Naive thymus-derived CD8-positive, alpha-beta T cell (primary cell): Measurements from ENCODE around the gene UGCG. TPM values are rescaled to one million over a fixed set of nuclear protein-coding genes. Genes with fewer than 3 reads are reported as not detected.

ENCODE experiments used
- ATAC-seq, 2 donors: fragments of 150-1000 bp; cut with Tn5 transposase in 1 of 2; sonication (Bioruptor Pico), chemical (Tn5 transposase) in 1 of 2; 1 replicate in 1 of 2; 2 replicates in 1 of 2; pipeline ENCODE4 v1.10.0; 2021; ENCODE audit warnings: mild to moderate bottlenecking in 2 of 2, moderate library complexity in 2 of 2
- POLR2A ChIA-PET: fragments of 350-600 bp; sonication (Branson Sonifier 250); formaldehyde crosslinking; loops from one replicate; lab custom pipeline; 2021; ENCODE audit warnings: antibody characterized with exemption; lab: Charles Lee
- DNase-seq, 10 donors: peaks; one replicate each; pipeline versions ENCODE4 v3.0.0 to v3.0.0-alpha.2; 2020 to 2022
- H3K27ac Mint-ChIP-seq, 10 donors: one replicate each; pipeline ENCODE4 v1.8.0; 2020 to 2022; ENCODE audit warnings: mild to moderate bottlenecking in 10 of 10, mixed read lengths in 10 of 10, moderate library complexity in 4 of 10, inconsistent platforms in 1 of 10
- H3K27me3 Mint-ChIP-seq, 5 donors: one replicate each; pipeline ENCODE4 v1.8.0; 2021 to 2022; ENCODE audit warnings: mixed read lengths in 5 of 5
- H3K36me3 Mint-ChIP-seq, 3 donors: one replicate each; pipeline ENCODE4 v1.8.0; 2020 to 2022; ENCODE audit warnings: mixed read lengths in 3 of 3, mild to moderate bottlenecking in 2 of 3, inconsistent platforms in 1 of 3
- H3K4me1 Mint-ChIP-seq, 4 donors: one replicate each; pipeline ENCODE4 v1.8.0; 2021 to 2022; ENCODE audit warnings: mixed read lengths in 4 of 4
- H3K4me3 Mint-ChIP-seq, 10 donors: one replicate each; pipeline ENCODE4 v1.8.0; 2020 to 2022; ENCODE audit warnings: mild to moderate bottlenecking in 10 of 10, mixed read lengths in 10 of 10, moderate library complexity in 6 of 10, inconsistent platforms in 1 of 10
- H3K9me3 Mint-ChIP-seq, 9 donors: one replicate each; pipeline ENCODE4 v1.8.0; 2020 to 2022; ENCODE audit warnings: mixed read lengths in 9 of 9, mild to moderate bottlenecking in 3 of 9, inconsistent platforms in 1 of 9, moderate library complexity in 1 of 9
- polyA plus RNA-seq, 3 donors: library from polyadenylated mRNA; unstranded; fragments of 300-500 nt; fragmentation: Illumina TruSeq; gene quantifications; one replicate each; pipeline ENCODE4 v1.2.3, GENCODE V29; 2021
- total RNA-seq, 8 experiments: library from RNA in 2 of 8; stranded (reverse) in 2 of 8; gene quantifications; one replicate each; pipeline ENCODE4 v1.2.3 and lab custom pipeline; 2021 to 2026

UGCG gene
- total and polyA plus RNA-seq, 5 experiments from 2014 or later = 5.7 to 21.6 (median 7.8) TPM

DNA sequence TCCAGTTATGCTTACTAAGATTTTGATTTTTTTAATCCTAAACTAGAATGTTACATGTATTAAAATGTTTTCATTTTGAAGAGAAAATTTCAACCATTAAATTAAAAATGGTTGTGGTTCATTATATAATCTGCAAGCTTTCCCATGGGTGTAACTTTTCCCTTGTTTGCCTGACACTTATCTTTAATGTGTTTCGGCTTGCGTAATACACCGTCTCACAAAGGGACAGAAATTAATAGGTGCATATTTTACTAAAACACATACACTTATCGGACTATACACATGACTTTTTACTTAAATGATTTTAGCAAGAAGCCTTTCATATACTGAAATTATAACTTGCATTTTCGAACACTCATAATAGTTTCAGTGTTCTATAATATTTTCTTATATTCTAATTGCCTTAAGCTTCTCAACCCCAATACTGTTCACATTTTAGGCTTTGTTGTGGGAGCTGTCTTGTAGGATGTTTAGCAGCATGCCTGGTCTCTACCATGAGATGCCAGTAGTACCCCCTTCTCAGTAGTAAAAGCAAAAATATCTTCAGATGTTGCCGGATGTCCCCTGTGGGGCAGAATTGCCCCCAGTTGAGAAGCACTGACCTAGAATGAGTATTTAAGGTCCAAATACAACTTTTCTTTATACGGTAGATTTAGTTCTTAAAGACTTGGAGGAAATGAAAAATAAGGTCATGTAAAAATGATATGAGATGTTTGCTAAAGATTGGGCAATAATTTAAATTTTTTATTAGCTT, 28.6 kb downstream of the UGCG start:
- ATAC-seq (no peak), DNase-seq (no peak)
- Mint-ChIP-seq H3K4me3 (peak overlapping the region in 2 of 10 donors; percentile 30 to 45), H3K27ac (peak overlapping the region in 5 of 10 donors; percentile 30 to 82 (median 73)), H3K27me3 (no peaks in the 10 kb centered on the region), H3K9me3 (no peaks in the 10 kb centered on the region), H3K4me1 (peaks cover 8 to 54% (median 35%) of the 10 kb centered on the region in 4 donors), H3K36me3 (peaks cover 0 to 37% (median 9%) of the 10 kb centered on the region in 3 donors)
- POLR2A ChIA-PET = interaction anchor here (1.0 to 2.6 kb wide), 2 partner anchors 13 to 28 kb away, joined by 3 to 29 read pairs; partner anchors contain the start of gene UGCG

DNA sequence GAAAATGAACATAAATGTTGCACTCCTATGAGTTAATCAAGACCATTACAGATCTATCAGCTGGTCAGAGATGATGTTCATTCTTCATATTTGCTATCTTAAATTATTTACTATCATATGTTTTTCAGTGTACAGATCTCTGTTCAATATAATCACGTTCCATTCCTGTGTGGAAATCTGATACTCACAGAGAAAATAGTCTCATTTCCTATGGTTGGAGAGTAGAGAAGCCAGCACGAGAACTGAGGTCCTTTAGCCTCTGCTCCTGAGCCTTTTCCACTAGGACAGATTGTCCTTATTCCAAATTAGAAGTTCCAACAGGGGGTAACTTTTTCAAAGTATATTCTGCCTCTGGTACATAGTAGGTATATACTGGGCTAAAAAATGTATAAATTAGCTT, 29.2 kb downstream of the UGCG start:
- Mint-ChIP-seq H3K4me3 (peak overlapping the region in 4 of 10 donors; percentile 23 to 63 (median 34)), H3K4me1 (peaks cover 8 to 53% (median 35%) of the 10 kb centered on the region in 4 donors), H3K9me3 (no peaks in the 10 kb centered on the region), H3K36me3 (peaks cover 0 to 38% (median 8%) of the 10 kb centered on the region in 3 donors), H3K27me3 (no peaks in the 10 kb centered on the region), H3K27ac (peak overlapping the region in 7 of 10 donors; percentile 11 to 86 (median 69))
- POLR2A ChIA-PET = interaction anchor here (1.0 to 2.6 kb wide), 7 partner anchors 10 to 454 kb away, joined by 3 to 29 read pairs (median 3); partner anchors contain the start of genes HSDL2 and UGCG
- no peak for DNase-seq
- ATAC-seq = no peak

DNA sequence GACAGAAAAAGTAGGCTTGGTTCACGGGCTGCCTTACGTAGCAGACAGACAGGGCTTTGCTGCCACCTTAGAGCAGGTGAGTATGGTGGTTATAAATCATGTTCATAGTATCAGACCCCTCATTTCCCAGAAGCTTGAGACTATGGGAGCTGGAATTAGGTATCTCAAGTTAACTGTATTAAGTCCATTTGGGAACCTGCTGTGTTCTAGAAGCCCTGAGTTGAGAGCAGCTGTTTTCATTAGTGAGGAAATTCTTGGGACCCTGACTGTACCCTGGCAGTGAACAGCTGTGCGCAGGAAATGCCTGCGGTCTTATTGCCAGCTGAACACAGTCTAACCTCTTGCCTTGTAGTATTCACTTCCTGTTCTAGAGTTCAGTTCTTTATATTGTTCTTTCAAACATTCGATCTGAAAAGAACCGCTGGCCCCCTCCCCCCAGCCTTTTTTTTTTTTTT, 29.8 kb downstream of the UGCG start:
- H3K27ac Mint-ChIP-seq = peak overlapping the region; percentile 80 to 94 (median 86)
- DNase-seq (peak; percentile 22 to 84 (median 68)), ATAC-seq (peak; percentile 98 to 99)
- H3K9me3 Mint-ChIP-seq = no peaks in the 10 kb centered on the region
- no peaks in the 10 kb centered on the region for H3K27me3 Mint-ChIP-seq
- peaks cover 8 to 53% (median 35%) of the 10 kb centered on the region in 4 donors for H3K4me1 Mint-ChIP-seq
- POLR2A ChIA-PET = interaction anchor here (0.6 to 2.6 kb wide), 15 partner anchors 9 to 453 kb away, joined by 3 to 29 read pairs (median 4); partner anchors contain the start of genes DNAJC25, HSDL2 and UGCG
- peaks cover 0 to 42% (median 6%) of the 10 kb centered on the region in 3 donors for H3K36me3 Mint-ChIP-seq
- H3K4me3 Mint-ChIP-seq = peak overlapping the region; percentile 60 to 84 (median 72)

- Mint-ChIP-seq H3K4me1 (peaks cover 8 to 39% (median 30%) of the 10 kb centered on the region in 4 donors), H3K9me3 (no peaks in the 10 kb centered on the region), H3K27me3 (no peaks in the 10 kb centered on the region), H3K27ac (peak overlapping the region in 1 of 10 donors; percentile 51), H3K4me3 (peak overlapping the region in 1 of 10 donors; percentile 29), H3K36me3 (peaks cover 0 to 53% (median 14%) of the 10 kb centered on the region in 3 donors)
- DNase-seq (no peak), ATAC-seq (no peak)
- POLR2A ChIA-PET = interaction anchor here (0.6 to 0.8 kb wide), 2 partner anchors 12 to 32 kb away, joined by 3 to 4 read pairs; partner anchors contain the start of gene UGCG
Measured at GRCh38 chr9:111928359-111928720, 31.7 kb downstream of the UGCG start.

GRCh38 chr9:111934747-111935146, 38.1 kb downstream of the UGCG start:
- Mint-ChIP-seq H3K9me3 (peaks cover 0 to 14% (median 0%) of the 10 kb centered on the region in 9 donors), H3K27me3 (no peaks in the 10 kb centered on the region), H3K4me1 (peaks cover 21 to 31% (median 30%) of the 10 kb centered on the region in 4 donors), H3K27ac (peak overlapping the region in 1 of 10 donors; percentile 26), H3K36me3 (peaks cover 0 to 55% (median 23%) of the 10 kb centered on the region in 3 donors), H3K4me3 (no peak overlapping the region)
- DNase-seq = no peak
- ATAC-seq = no peak
- POLR2A ChIA-PET = interaction anchor here (0.7 kb wide), 2 partner anchors 12 to 41 kb away, joined by 4 to 6 read pairs; no protein-coding TSS in a partner anchor

DNA sequence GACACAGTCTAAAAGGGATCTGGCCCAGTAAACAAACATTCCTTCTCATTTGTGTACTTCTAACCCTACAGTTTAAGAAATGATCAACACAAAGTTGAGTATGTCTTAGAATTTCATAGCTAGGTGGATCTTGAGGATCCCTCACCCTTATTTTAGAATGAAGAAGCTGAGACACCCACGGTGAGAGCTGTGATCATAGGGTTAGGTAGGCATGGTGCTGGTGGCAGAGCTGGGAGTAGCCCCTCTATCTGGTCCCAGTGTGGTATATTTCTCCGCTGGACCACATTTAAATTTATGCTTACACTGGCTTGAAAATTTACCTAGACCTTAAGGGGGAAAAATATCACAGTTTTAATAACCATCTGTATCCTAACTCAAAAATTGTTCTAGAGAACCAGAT, 39.8 kb downstream of the UGCG start:
- H3K36me3 Mint-ChIP-seq = peaks cover 0 to 42% (median 22%) of the 10 kb centered on the region in 3 donors
- ATAC-seq = no peak
- H3K4me1 Mint-ChIP-seq = peaks cover 21 to 33% (median 30%) of the 10 kb centered on the region in 4 donors
- H3K9me3 Mint-ChIP-seq = peaks cover 0 to 14% (median 0%) of the 10 kb centered on the region in 9 donors
- peak overlapping the region in 1 of 10 donors; percentile 15 for H3K4me3 Mint-ChIP-seq
- POLR2A ChIA-PET = interaction anchor here (1.0 to 1.1 kb wide), 2 partner anchors 10 to 40 kb away, joined by 4 to 6 read pairs; partner anchors contain the start of gene UGCG
- no peaks in the 10 kb centered on the region for H3K27me3 Mint-ChIP-seq
- DNase-seq = no peak
- peak overlapping the region in 6 of 10 donors; percentile 10 to 79 (median 33) for H3K27ac Mint-ChIP-seq

- Mint-ChIP-seq H3K27ac (peak overlapping the region in 7 of 10 donors; percentile 68 to 87 (median 84)), H3K36me3 (peaks cover 0 to 33% (median 17%) of the 10 kb centered on the region in 3 donors), H3K4me3 (peak overlapping the region in 5 of 10 donors; percentile 61 to 77 (median 74)), H3K4me1 (peaks cover 21 to 33% (median 30%) of the 10 kb centered on the region in 4 donors), H3K27me3 (no peaks in the 10 kb centered on the region), H3K9me3 (peaks cover 0 to 14% (median 0%) of the 10 kb centered on the region in 9 donors)
- ATAC-seq = no peak
- POLR2A ChIA-PET = interaction anchor here (1.0 to 1.8 kb wide), 4 partner anchors 11 to 41 kb away, joined by 3 to 12 read pairs (median 6); partner anchors contain the start of gene UGCG
- DNase-seq = no peak
Measured at GRCh38 chr9:111937301-111937700, 40.7 kb downstream of the UGCG start.

DNA sequence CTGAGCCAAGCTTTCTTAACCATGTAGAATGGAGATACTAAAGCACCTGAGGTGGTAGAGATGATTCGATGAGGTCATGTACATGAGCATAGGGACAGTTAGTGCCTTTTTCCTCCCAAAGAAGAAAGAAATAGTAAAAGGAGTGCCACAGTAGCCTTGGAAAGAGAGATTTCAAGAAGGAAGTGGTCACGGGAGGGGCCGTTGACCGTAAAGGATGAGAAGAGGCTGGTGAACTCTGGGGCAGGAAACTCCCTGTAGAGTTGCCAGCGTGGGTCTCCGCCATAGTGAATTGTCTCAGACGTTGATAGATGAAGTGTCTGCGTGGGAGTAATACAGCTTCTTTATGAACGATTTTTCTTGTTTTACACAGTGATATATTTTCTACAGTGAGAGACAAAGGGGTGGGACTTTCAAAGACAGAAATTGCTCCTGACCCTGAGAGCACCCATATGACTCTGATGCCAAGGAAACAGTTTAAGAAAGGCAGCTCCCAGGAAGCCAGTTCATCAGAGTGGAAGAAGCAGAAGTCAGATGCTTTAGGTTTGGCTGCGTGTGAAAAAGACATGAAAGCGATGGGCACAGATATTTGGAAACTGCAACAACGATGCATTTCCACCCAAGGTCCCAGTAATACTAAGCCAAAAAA, 41.3 kb downstream of the UGCG start:
- Mint-ChIP-seq H3K36me3 (peaks cover 0 to 27% (median 15%) of the 10 kb centered on the region in 3 donors), H3K9me3 (peaks cover 0 to 14% (median 0%) of the 10 kb centered on the region in 9 donors), H3K4me1 (peaks cover 22 to 33% (median 30%) of the 10 kb centered on the region in 4 donors), H3K27ac (peak overlapping the region; percentile 49 to 87 (median 78)), H3K4me3 (peak overlapping the region; percentile 58 to 80 (median 74)), H3K27me3 (no peaks in the 10 kb centered on the region)
- DNase-seq = peak in 9 of 10 donors; percentile 20 to 72 (median 40)
- peak; percentile 96 to 99 for ATAC-seq
- POLR2A ChIA-PET = interaction anchor here (1.2 to 1.8 kb wide), 3 partner anchors 12 to 41 kb away, joined by 3 to 12 read pairs (median 8); partner anchors contain the start of gene UGCG

DNA sequence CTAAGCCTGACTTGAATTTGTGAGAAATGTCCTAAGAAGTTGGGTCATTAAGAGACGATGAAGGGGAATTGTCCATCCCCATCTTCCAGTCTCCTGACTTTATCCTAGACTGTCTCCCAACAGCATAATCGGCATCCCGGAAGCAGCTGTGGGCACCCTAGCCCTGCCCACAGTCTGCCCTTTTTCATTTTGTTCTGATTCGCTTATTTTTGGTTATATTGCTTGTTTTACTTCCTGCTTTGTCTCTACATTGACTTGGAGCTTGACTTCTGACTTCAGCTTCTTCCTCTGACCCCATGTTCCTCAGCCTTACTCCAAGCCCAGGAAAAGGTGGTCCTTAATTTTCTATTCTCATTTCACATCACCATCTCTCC, 41.8 kb downstream of the UGCG start:
- Mint-ChIP-seq H3K27ac (peak overlapping the region; percentile 28 to 90 (median 80)), H3K4me1 (peaks cover 22 to 33% (median 31%) of the 10 kb centered on the region in 4 donors), H3K9me3 (peaks cover 0 to 14% (median 0%) of the 10 kb centered on the region in 9 donors), H3K27me3 (no peaks in the 10 kb centered on the region), H3K36me3 (peaks cover 0 to 22% (median 13%) of the 10 kb centered on the region in 3 donors), H3K4me3 (peak overlapping the region in 9 of 10 donors; percentile 17 to 80 (median 73))
- ATAC-seq (no peak), DNase-seq (no peak)
- POLR2A ChIA-PET = interaction anchor here (1.2 to 1.8 kb wide), 3 partner anchors 12 to 42 kb away, joined by 3 to 12 read pairs (median 8); partner anchors contain the start of gene UGCG

DNA sequence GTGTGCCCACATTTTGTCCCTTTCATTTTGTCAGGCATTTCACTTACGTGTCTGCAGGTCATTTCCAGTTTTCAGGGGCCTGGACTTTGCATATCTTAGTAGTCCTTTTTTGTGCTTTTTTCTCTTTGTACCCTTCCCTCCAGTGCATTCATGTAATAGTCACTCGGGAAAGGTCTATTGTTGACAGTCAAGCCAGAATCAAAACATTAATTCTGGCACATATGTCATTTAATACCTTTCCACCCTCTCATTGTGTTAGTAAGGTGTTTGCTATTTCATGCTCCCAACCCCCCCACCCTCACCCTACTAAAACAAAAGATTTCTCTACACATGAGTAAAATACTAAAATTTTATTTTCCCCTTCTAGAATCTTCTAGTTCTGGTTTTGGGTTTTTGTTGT, 42.7 kb downstream of the UGCG start:
- peak overlapping the region in 5 of 10 donors; percentile 28 to 80 (median 67) for H3K4me3 Mint-ChIP-seq
- peaks cover 22 to 37% (median 31%) of the 10 kb centered on the region in 4 donors for H3K4me1 Mint-ChIP-seq
- H3K36me3 Mint-ChIP-seq = peaks cover 0 to 14% (median 7%) of the 10 kb centered on the region in 3 donors
- ATAC-seq = no peak
- peak overlapping the region in 7 of 10 donors; percentile 25 to 84 (median 60) for H3K27ac Mint-ChIP-seq
- DNase-seq = no peak
- H3K9me3 Mint-ChIP-seq = peaks cover 0 to 14% (median 0%) of the 10 kb centered on the region in 9 donors
- POLR2A ChIA-PET = no interaction called here
- no peaks in the 10 kb centered on the region for H3K27me3 Mint-ChIP-seq

DNA sequence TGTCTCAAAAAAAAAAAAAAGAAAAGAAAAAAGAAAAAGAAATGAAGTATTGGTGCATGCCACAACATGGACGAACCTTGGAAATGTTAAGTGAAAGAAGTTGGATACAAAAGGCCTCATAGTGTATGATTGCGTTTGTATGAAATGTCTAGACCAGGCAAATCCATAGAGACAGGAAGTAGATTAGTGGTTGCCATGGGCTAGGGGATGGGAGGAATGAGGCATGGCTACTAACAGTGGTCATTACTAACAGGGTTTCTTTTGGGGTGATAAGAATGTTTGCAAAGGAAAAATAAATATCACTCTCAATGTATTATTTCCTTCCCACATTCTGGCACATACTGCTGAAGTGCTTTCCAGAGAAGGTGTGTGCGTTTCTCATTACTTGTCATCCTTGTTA, 44.1 kb downstream of the UGCG start:
- Mint-ChIP-seq H3K27ac (peak overlapping the region in 1 of 10 donors; percentile 35), H3K9me3 (peaks cover 0 to 14% (median 0%) of the 10 kb centered on the region in 9 donors), H3K27me3 (peaks cover 0 to 3% (median 0%) of the 10 kb centered on the region in 5 donors), H3K36me3 (peaks cover 0 to 3% (median 3%) of the 10 kb centered on the region in 3 donors), H3K4me1 (peaks cover 25 to 50% (median 37%) of the 10 kb centered on the region in 4 donors), H3K4me3 (no peak overlapping the region)
- no peak for ATAC-seq
- no peak for DNase-seq
- POLR2A ChIA-PET = interaction anchor here (0.7 to 1.7 kb wide), 2 partner anchors 13 to 62 kb away, joined by 3 to 5 read pairs; no protein-coding TSS in a partner anchor
